GM18951 (cell line): Measurements from ENCODE around the gene PLXNA1.

Experiments
- POLR2A ChIP-seq: IDR thresholded peaks from 4 replicates; pipeline ENCODE4 v1.6.1; 2011; ENCODE audit warnings: mild to moderate bottlenecking; ENCODE audit not compliant: insufficient read length, insufficient read depth; ENCODE audit errors: extremely low read depth
- in situ Hi-C: fragments of 300-500 bp; cut with MboI; formaldehyde crosslinking; loops from one replicate; pipeline ENCODE4 v1.12.0; 2022; ENCODE audit warnings: low sequenced_read_pairs, mixed read lengths, inconsistent platforms; ENCODE audit not compliant: unreplicated experiment

Gene PLXNA1

DNA sequence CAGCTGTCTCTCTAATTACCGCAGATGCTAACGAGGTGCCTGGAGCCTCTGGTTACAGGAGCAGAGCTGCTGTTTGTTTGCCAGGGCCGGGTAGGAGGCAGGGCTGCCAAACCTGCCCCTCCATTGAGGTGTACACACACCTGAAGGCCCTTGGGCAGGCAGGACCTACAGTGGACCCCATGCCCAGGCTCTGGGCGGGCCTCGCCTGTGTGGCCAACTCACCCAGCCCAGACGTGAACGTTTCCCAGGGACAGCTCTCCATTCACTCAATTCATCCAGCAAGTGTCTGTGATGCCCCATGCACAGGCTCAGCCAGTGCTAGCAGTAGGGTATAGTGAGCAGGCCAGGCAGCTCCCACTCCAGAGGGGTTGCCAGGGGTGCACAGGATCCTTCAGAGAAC lies 43.7 kb downstream of the PLXNA1 start:
- no peak for TF ChIP-seq POLR2A
- in situ Hi-C loops = no loop called here

DNA sequence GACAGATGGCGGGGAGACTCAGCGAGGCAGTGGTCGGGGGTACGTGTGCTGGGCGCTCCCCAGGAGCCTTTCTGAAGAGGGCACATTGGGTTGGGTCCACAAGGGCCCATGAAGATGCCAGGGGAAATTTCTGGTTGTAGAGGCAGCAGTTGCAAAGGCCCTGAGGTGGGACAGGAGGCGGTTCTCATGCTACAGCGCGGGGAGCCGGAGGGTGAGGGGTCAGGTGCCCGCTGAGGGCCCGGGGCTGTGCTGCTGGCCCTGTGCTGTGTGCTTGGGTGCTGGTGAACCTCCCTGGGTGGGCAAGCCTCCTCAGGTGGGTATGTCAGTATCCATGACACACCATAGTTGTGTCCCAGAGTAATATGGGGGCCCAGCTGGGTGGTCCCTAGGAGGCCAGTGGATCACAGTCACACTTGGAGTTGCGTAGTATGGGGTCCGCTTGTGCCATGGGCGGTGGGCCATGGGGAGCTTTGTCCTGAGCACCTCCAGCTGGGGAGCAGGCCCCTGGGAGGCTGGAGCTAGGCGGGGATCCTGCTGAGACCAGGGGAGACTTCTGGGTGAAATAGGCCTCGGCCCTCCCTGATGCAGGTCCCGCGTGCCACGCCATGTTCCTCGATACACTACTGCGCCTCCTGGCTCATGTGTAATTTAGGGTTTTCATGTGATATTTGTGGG lies 44.3 kb downstream of the PLXNA1 start:
- in situ Hi-C loops = no loop called here
- no peak for TF ChIP-seq POLR2A

DNA sequence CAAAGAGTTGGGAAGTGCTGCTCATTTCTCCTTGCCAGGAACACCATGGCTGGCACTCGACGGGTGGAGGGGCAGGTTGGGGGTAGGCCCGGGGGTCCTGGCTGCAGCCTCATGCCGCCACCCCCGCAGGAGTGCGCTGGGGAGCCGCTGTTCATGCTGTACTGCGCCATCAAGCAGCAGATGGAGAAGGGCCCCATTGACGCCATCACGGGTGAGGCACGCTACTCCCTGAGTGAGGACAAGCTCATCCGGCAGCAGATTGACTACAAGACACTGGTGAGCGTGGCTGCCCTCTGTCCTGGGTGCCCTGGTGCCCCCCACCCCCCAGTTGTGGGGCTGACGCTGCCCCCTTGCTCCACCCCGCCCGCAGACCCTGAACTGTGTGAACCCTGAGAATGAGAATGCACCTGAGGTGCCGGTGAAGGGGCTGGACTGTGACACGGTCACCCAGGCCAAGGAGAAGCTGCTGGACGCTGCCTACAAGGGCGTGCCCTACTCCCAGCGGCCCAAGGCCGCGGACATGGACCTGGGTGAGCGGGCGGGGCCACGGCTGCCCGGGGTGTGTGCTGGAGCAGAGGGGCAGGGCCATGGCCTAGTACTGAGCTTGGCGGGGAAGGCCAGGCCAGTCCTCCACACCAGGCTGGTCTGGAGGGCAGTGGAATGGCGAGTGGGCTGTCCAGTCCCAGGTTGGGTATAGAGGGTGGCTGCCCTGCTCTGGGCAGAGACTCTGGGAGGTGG lies 45.1 kb downstream of the PLXNA1 start:
- in situ Hi-C loops = no loop called here
- no peak for TF ChIP-seq POLR2A

DNA sequence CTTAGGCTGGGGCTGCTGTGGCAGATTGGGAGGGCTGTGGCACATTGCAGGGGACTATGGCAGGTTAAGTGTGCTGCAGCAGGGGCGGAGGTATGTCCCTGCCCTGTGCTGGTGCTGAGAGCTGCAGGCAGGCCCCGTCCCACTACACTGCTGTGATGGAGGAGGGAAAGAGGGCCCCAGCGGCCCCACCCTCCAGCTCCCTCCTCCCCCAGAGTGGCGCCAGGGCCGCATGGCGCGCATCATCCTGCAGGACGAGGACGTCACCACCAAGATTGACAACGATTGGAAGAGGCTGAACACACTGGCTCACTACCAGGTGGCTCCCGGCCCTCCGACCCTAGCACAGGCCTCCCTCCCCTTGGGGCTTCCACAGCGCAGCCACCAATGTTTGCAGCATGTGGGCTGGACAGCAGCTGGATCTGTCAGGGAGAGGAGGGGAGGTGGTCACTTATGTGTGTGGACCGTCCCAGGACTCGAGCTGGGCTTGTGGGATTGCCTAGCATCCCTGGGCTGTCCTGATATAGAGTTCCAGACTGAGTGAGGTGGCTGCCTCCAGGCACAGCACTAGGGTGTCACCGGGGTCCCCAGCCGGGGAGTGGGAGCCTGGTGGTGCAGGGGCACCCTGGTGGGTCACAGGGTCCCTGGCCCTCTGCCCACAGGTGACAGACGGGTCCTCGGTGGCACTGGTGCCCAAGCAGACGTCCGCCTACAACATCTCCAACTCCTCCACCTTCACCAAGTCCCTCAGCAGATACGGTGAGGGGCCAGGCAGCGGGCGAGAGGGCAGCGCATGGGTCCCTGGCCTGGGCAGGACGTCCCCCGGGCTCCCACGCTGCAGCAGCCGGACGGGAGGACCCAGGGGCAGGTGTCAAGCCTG lies 46.1 kb downstream of the PLXNA1 start:
- in situ Hi-C loops = no loop called here
- no peak for TF ChIP-seq POLR2A

DNA sequence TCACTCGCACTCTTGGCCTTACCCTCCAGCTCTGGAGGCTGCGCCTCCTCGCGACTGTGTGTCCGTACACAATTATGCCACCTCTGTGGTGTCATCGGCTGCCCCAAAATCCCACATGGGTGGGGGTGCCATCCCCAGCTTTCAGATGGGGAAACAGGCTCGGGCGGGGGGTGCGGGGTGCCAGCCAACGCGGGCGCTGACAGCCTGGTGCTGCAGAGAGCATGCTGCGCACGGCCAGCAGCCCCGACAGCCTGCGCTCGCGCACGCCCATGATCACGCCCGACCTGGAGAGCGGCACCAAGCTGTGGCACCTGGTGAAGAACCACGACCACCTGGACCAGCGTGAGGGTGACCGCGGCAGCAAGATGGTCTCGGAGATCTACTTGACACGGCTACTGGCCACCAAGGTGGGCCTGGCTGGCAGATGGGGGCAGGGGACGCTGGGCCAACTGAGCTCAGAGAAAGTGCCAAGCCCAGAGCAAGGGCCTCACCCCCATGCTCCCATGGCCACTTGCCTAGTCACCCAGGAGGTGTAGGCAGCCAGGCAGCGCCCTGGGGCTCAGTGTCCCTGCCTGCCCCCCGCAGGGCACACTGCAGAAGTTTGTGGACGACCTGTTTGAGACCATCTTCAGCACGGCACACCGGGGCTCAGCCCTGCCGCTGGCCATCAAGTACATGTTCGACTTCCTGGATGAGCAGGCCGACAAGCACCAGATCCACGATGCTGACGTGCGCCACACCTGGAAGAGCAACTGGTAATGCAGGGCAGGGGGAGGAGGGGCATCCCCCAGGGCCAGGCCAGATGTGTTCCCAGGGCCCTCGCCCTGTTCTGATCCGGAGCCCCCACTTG lies 47.0 kb downstream of the PLXNA1 start:
- TF ChIP-seq POLR2A = no peak

DNA sequence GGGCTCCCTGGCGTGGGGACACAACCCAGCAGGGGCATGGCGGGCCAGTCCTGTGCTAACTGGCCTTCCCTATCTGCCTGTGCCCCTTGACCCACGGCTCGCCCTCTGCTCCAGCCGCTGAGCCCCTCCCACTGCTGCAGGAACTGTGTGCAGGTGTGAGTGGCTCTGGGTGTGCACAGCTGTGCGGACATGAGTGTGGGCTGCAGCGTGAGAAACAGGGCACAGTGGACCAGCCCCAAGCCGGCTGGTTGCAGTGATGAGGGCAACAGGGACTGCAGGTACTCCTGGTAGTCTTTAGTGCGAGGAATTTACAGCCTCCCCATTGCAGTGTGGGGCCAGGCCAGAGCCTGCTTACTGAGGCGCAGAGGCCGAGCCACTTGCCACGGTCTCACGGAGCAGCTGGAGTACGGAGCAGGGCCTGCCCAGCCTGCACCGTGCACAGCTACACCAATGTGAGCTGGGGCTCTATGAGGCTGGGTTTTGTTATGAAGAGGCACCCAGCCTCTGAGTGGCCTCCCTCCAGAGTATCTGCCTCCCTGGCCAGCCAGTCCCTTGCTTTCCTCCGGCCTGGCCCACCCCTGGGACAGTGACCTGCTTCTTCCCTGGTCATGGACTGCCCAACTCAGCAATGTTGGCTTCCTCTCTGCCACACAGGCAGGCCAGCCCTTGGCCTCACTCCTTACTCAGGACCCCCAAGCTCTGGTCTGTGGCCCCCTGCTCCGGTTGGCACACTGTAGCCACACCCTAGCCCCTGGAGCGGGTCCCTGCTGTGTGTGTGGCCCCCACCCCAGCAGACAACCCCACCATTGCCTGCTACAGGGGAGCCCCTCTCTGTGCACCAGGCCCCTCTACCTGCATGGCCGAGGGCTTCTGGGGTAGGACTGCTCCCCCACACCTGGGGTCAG lies 47.8 kb downstream of the PLXNA1 start:
- no peak for TF ChIP-seq POLR2A
- in situ Hi-C loops = no loop called here

More for the DNA sequence above, 47.0 kb downstream of the PLXNA1 start:
- in situ Hi-C loops = no loop called here

DNA sequence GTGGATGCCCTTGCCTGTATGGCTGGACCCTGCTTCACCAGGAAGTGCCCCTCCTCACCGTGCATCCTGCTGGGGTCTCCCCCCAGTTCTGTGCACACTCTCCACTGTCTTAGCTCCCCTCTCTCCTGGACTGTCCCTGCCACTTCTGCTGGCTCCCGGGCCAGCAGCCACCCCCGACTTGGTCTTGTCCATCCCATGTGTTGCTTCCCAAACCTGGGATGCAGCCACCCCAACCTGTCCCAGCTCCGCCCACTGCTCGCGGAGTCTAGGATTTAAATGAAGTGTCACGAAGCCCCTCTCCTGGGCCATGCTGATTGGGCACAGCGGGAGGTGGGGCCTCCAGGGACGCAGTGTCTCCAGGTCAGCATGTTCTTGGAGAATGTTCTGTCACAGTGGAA lies 48.5 kb downstream of the PLXNA1 start:
- in situ Hi-C loops = no loop called here
- no peak for TF ChIP-seq POLR2A

DNA sequence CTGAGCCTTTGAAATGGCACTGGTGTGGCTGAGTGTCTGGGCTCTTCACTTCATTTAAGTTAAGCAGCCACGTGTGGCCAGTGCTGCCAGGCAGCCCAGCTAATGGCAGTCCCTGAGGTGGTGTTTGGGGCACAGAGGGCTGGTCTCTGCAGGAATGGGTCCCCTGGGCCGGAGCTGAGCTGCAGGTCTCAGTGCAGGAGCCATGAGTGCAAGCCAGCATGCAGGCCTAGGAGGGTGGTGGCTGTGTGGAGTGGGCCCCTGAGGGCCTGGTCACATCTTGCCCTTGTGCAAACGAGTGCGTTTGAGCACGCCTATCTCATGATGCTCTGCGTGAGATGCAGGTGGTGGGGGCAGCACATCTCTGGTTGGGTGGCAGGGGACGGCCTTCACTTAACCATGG lies 48.9 kb downstream of the PLXNA1 start:
- in situ Hi-C loops = no loop called here
- no peak for TF ChIP-seq POLR2A

DNA sequence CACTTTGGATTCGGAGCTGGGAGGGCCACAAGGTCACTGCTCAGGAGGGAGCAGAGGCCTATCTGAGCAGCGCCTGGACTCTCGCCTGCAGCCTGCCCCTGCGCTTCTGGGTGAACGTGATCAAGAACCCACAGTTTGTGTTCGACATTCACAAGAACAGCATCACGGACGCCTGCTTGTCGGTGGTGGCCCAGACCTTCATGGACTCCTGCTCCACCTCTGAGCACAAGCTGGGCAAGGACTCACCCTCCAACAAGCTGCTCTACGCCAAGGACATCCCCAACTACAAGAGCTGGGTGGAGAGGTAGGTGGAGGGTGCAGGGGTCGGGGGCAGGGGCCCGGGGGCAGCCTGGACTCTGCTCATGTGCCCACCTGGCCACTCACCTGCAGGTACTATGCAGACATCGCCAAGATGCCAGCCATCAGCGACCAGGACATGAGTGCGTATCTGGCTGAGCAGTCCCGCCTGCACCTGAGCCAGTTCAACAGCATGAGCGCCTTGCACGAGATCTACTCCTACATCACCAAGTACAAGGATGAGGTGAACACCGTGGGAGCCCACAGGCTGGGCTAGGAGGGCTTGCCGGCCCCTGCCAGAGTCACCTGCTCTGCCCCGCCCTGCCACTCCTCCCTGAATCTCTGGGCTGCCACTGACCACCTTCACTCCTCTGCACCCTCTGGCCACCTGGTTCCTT lies 49.5 kb downstream of the PLXNA1 start:
- in situ Hi-C loops = no loop called here
- no peak for TF ChIP-seq POLR2A
